GM04504 (cell line): Measurements from ENCODE around the gene PAX5.

Experiments
- DNase-seq: peaks from one replicate; pipeline ENCODE4 v3.0.0-alpha.2; 2012; ENCODE audit warnings: low read depth

Gene PAX5

GRCh38 chr9:36987409-36987808 is 46.7 kb downstream of the PAX5 start:
- DNase-seq = no peak

GRCh38 chr9:36986468-36987408 is 47.3 kb downstream of the PAX5 start:
- no peak for DNase-seq

GRCh38 chr9:36985769-36986467 is 48.1 kb downstream of the PAX5 start:
- no peak for DNase-seq

DNA sequence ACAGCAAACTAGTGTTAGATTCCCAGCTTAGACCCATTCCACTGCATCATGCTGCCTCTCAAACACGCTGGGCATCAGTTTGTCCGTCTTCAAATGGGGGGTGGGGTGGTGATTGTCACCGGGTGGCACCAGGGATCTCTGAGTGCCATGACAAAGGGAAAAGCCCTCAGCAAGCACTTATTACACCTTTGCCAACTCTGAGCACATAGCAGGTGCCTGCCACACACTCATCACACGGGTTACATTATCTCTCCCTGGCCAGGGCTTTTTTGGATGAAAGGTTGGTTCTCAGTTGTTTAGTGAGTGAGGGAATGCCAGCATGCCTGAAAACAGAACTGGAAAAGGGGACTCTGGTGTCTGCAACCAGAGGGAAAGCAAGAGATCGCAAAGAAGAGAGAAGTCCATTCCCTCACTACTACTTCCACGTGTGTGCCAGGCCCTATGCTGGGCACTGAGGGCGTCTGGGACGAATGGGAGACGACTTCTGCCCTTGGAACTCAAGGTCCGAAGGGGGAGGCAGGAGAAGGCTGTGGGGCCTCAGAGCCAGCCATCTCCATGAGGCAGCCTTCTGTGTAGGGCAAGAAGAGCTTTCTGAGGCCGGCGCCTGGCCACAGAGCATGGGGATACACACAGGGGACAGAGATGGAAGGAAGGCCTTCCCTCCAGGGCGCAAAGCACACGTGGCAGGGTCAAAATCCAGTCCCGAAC is 48.9 kb downstream of the PAX5 start:
- DNase-seq = no peak

- DNase-seq = no peak
These were observed 53.7 kb downstream of the PAX5 start for GRCh38 chr9:36980148-36980974.

- DNase-seq = no peak
These were observed 57.6 kb downstream of the PAX5 start for GRCh38 chr9:36976371-36977030.

DNA sequence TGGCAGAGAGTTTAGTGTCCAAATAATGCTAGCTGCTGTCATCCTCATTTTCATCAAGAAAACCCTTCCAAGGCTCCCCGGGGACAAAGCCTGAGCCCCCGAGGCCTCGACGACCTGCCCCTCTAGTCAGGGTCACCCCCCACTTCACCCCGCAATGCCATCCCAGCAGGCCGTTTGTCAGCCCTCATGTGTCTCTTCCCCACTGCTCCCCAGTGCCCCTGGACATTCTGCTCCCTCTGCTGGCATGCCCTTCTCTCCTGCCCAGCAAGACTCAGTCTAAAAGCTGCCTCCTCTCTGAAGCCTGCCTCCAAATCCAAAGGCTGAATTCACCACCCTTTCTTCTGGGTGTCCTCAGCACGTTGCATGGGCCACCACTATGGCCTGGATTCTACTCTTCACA is 59.3 kb downstream of the PAX5 start:
- DNase-seq = no peak

GRCh38 chr9:36971935-36972488 is 62.1 kb downstream of the PAX5 start:
- no peak for DNase-seq

DNA sequence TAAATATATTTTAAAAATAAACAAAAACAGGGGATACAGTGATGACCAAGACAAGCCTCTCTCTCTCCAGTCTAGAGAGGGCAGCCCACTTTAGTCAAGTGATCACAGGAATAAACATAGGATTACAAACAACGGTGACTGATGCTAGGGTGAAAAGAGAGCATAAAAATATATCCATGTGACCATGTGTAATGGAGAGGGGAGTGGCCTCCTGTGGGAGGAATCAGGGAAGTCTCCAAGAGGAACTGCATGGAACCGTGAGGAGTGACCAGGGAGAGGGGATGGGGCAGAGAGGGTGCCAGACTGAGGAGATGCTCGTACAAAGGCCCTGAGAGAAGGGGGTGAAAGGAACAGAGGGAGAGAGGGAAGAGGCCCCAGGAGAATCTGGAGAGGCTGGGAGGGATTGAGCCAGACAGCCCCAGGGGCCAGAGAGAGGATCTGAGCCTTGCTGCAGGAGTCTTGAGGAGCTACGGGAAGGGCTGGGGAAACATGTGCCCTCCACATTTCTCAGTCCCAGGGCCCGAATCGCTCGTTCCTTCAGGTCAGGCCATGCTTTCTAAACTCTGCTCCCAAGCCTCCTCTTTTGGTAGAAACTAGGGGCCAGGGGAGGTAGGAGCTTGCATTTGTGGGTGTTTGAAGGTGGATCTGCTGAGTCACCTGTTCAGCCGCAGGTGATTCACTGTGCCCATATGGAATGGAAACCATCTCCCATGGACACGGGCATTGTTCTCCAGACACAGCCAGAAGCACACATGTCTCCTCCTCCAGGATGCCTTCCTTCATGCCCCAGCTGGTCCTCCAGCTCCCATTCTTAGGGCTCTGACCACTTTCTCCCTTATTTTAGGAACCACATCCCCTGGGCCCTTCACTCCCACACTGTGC is 63.8 kb downstream of the PAX5 start:
- DNase-seq = no peak

- DNase-seq = no peak
These were observed 64.8 kb downstream of the PAX5 start for GRCh38 chr9:36969216-36969771.

- no peak for DNase-seq
These were observed 65.4 kb downstream of the PAX5 start for GRCh38 chr9:36968574-36969215.

DNA sequence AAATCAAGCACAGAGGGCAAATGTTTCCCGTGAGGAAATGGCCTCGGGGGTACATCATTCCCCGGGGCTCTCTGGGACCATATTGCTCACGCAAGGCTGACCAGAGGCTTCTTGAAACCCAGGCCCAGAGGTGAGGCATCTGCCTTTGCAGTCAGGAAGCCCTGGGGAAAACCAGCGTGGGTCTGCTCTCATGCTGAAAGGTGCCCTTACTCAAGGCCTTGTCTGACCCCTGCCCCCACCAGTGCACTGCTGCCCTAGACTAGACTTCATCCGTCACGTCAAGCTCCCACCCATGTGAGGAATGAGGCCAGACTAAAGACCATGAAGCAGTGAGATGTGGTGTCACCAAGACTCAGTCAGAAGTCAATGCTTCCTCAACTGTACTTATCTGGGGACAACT is 66.1 kb downstream of the PAX5 start:
- DNase-seq = no peak

DNA sequence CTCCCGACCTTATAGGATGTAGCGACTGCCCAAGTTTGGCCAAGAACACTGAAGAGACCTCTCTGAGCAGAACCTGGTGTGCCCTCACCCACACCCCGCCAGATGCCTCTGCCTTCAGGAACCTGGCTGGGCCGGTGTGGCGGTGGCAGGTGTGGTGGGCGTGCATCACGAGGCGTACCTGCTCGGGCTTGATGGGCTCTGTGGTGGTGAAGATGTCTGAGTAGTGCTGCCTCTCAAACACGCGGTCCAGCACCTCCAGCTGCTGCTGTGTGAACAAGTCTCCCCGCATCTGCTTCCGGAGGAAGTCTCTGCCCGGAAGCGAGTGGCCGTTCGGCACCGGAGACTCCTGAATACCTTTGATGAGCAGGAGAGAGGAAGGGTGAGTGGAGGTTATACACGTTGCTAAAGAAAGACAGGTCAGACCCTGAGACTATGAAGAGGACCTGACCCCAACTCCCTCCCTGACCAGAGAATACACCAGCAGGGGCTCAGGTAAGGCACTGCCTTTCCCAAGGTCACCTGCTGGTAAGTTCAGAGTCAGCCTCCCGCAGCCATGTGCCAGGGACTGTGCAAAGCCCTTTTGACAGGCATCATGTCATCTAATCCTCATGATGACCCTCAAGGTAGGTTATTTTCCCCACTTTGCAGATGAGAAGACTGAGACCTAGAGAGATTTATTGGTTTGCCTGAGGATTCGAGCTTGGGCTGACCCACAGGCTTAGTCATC is 67.5 kb downstream of the PAX5 start:
- no peak for DNase-seq

DNA sequence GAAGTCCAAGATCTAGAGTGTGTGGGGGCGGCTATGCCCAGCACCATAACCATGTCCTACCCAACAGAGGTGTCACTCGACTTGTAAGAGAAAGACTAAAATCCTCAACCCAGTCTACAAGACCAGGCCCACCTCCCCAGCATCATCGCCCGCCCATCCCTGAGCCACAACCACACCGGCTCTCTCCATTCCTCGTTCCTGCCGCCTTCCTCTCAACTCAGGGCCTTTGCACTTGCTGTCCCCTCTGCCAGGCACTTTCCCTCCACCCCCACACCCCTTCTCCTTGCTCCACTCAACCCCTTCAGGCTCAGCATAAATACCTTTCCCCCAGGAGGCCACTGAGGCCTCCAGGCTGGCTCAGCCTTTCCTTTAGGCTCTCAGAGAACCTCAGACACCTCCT is 69.3 kb downstream of the PAX5 start:
- no peak for DNase-seq

DNA sequence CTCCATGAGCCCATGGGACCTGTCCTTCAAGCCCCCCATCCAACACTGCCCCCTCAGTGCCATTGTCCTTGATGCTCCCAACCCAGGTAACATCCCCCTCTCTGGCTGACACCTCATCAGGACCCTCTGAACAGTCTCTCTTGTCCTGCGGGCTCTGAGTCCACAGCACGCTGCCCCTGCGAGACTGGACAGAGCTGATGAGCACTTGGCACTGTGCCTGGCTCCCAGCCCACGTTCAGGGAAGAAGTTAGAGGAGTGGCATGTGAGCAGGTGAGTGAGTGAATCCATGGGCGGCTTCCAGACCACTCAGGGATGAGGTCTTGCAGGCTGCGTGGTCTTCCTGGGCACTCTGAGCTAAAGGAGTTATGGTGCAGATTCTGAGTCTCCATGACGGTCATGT is 70.7 kb downstream of the PAX5 start:
- DNase-seq = no peak

- no peak for DNase-seq
These were observed 71.4 kb downstream of the PAX5 start for GRCh38 chr9:36962691-36963090.

- DNase-seq = no peak
These were observed 72.3 kb downstream of the PAX5 start for GRCh38 chr9:36961561-36962325.

DNA sequence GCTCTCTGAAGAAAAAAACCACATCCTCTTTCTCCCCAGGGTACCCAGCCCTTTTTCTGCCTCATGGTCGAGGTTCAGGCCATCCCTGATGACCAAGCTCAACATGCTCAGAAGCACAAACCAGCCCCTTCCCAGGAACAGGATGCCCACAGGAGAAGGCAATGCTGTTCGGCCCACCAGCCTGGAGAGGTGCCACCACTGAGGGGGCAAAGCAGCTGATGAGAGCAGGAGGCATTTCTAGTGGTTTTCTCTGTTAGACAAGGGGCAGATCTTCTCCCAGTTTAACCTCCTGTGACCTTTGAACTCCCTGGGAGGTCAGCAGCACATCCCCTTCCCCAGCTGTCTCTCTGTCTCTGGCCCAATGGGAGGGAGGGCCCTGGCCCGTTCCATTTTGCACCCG is 73.0 kb downstream of the PAX5 start:
- no peak for DNase-seq
